HCT116 (cell line): ENCODE results near the gene PROX1. TPM values are rescaled to one million over a fixed set of nuclear protein-coding genes. Genes with fewer than 3 reads are reported as not detected.

ENCODE experiments used
- ATAC-seq: fragments of 200-7000 bp; cut with Tn5 transposase; 2 replicates; pipeline ENCODE4 v1.9.1; 2020; ENCODE audit warnings: mild to moderate bottlenecking, moderate library complexity
- BruUV-seq: library from RNA; stranded (reverse); fragments of 400-500 nt; replicated peaks from 2 replicates; lab custom pipeline; 2021; lab: Mats Ljungman, UMichigan
- CTCF ChIA-PET: fragments of 300-600 bp; sonication (Branson Sonifier 250); formaldehyde crosslinking; loops from one replicate; lab custom pipeline; 2021; ENCODE audit warnings: antibody characterized with exemption; lab: Charles Lee
- POLR2A ChIA-PET: fragments of 300-600, 350-600 bp; sonication (Branson Sonifier 250); formaldehyde crosslinking; loops from one replicate; lab custom pipeline; 2021; ENCODE audit warnings: antibody characterized with exemption; lab: Charles Lee
- RAD21 ChIA-PET, 2 experiments: fragments of 300-600 bp; sonication (Branson Sonifier 250); formaldehyde crosslinking; loops; one replicate each; lab custom pipeline; 2023; ENCODE audit warnings: low total read pairs in 2 of 2; ENCODE audit not compliant: uncharacterized antibody in 2 of 2, unreplicated experiment in 2 of 2, low non-redundant PET in 1 of 2; lab: Charles Lee
- DNase-seq: peaks from one replicate; pipeline ENCODE4 v3.0.0-alpha.2; 2010; ENCODE audit warnings: low read depth, low spot score
- H2AFZ ChIP-seq: fragments of 200-600 bp; shearing (Covaris generic), sonication (generic); 2 replicates; pipeline ENCODE4 v1.6.1; 2017; ENCODE audit warnings: low read depth, mixed run types, mixed read lengths, antibody characterized with exemption, low read length; ENCODE audit not compliant: poor library complexity, severe bottlenecking
- H3K27ac ChIP-seq: 2 replicates; pipeline ENCODE4 v1.5.1; 2012; ENCODE audit warnings: low read depth, low read length
- H3K27me3 ChIP-seq: fragments of 200-600 bp; sonication (generic); 2 replicates; pipeline ENCODE4 v1.6.1; 2016; ENCODE audit warnings: mixed run types, low read length, mixed read lengths; ENCODE audit not compliant: insufficient read depth
- H3K36me3 ChIP-seq, 2 experiments: fragments of 200-500 bp in 1 of 2; fragments of 200-600 bp in 1 of 2; sonication (Bioruptor generic) in 1 of 2; sonication (generic) in 1 of 2; 2 replicates each; pipeline versions ENCODE4 v1.5.1 to v1.6.1; 2014 to 2016; ENCODE audit warnings: low read length in 2 of 2, inconsistent platforms in 1 of 2, mixed read lengths in 1 of 2, mixed run types in 1 of 2; ENCODE audit not compliant: insufficient read depth in 2 of 2, control insufficient read depth in 1 of 2
- H3K4me1 ChIP-seq, 2 experiments: fragments of 200-600 bp in 1 of 2; sonication (generic) in 1 of 2; 2 replicates each; pipeline versions ENCODE4 v1.5.1 to v1.6.1; 2012 to 2017; ENCODE audit warnings: low read length in 2 of 2, inconsistent platforms in 1 of 2, mild to moderate bottlenecking in 1 of 2, mixed read lengths in 1 of 2, mixed run types in 1 of 2, moderate library complexity in 1 of 2; ENCODE audit not compliant: insufficient read depth in 2 of 2, control insufficient read depth in 1 of 2
- H3K4me2 ChIP-seq: fragments of 200-600 bp; sonication (generic); 2 replicates; pipeline ENCODE4 v1.6.1; 2017; ENCODE audit warnings: mixed run types, low read length, mixed read lengths
- H3K4me3 ChIP-seq, 2 experiments: fragments of 200-600 bp in 1 of 2; sonication (generic) in 1 of 2; replicated peaks in 1 of 2; 2 replicates each; pipeline ENCODE4 v1.5.1; 2011 to 2016; ENCODE audit warnings: low read length in 2 of 2, control low read depth in 1 of 2, low read depth in 1 of 2, mild to moderate bottlenecking in 1 of 2, mixed read lengths in 1 of 2, mixed run types in 1 of 2
- H3K79me2 ChIP-seq: fragments of 200-600 bp; sonication (generic); 2 replicates; pipeline ENCODE4 v1.6.1; 2017; ENCODE audit warnings: mild to moderate bottlenecking, mixed run types, low read length, moderate library complexity, mixed read lengths; ENCODE audit not compliant: insufficient read depth
- H3K9ac ChIP-seq: fragments of 200-600 bp; sonication (generic); 2 replicates; pipeline ENCODE4 v1.6.1; 2016; ENCODE audit warnings: low read length, mixed read lengths
- H3K9me2 ChIP-seq: fragments of 200-600 bp; sonication (generic), shearing (Covaris generic); 2 replicates; pipeline ENCODE4 v1.6.1; 2017; ENCODE audit warnings: mixed run types, mild to moderate bottlenecking, moderate library complexity; ENCODE audit not compliant: insufficient read depth
- H3K9me3 ChIP-seq, 2 experiments: fragments of 200-500 bp in 1 of 2; fragments of 200-600 bp in 1 of 2; sonication (Bioruptor generic) in 1 of 2; sonication (generic) in 1 of 2; 2 replicates each; pipeline ENCODE4 v1.6.1; 2014 to 2017; ENCODE audit warnings: low read length in 2 of 2, mixed read lengths in 2 of 2, inconsistent platforms in 1 of 2, low read depth in 1 of 2, mild to moderate bottlenecking in 1 of 2, mixed run types in 1 of 2, moderate library complexity in 1 of 2; ENCODE audit not compliant: control insufficient read depth in 1 of 2, insufficient read depth in 1 of 2
- H4K20me1 ChIP-seq: fragments of 200-600 bp; sonication (generic), shearing (Covaris generic); 2 replicates; pipeline ENCODE4 v1.6.1; 2017; ENCODE audit warnings: mixed run types, mild to moderate bottlenecking, moderate library complexity; ENCODE audit not compliant: insufficient read depth
- CBX3 ChIP-seq: IDR thresholded peaks from 2 replicates; pipeline ENCODE4 v1.6.1; 2012; ENCODE audit warnings: low read depth
- EZH2phosphoT487 ChIP-seq: fragments of 200-600 bp; IDR thresholded peaks from 2 replicates; pipeline ENCODE4 v1.6.1; 2018; ENCODE audit warnings: antibody characterized with exemption, borderline replicate concordance
- POLR2AphosphoS5 ChIP-seq: IDR thresholded peaks from 2 replicates; pipeline ENCODE4 v1.6.1; 2011; ENCODE audit warnings: mild to moderate bottlenecking, low read depth, low read length, moderate library complexity
- SP1 ChIP-seq: IDR thresholded peaks from 2 replicates; pipeline ENCODE4 v1.6.1; 2012; ENCODE audit warnings: low read depth
- intact Hi-C: fragments of 100-400 bp; cut with micrococcal nuclease; formaldehyde crosslinking; loops from 2 replicates; pipeline ENCODE4 v1.10.0; 2022
- total RNA-seq: library from RNA; stranded (reverse); gene quantifications from one replicate; pipeline ENCODE4 v1.2.1, GENCODE V29; 2021; ENCODE audit not compliant: unreplicated experiment
- TF ChIP-seq, protein P1 (sequence below): IDR thresholded peaks from 2 replicates; pipeline ENCODE4 v1.6.1; 2012; ENCODE audit warnings: low read depth
- TF ChIP-seq, protein P2 (sequence below): IDR thresholded peaks from 2 replicates; pipeline ENCODE4 v1.6.1; 2012

The PROX1 gene
- total RNA-seq, 1 experiment from 2014 or later: 0.22 TPM

DNA sequence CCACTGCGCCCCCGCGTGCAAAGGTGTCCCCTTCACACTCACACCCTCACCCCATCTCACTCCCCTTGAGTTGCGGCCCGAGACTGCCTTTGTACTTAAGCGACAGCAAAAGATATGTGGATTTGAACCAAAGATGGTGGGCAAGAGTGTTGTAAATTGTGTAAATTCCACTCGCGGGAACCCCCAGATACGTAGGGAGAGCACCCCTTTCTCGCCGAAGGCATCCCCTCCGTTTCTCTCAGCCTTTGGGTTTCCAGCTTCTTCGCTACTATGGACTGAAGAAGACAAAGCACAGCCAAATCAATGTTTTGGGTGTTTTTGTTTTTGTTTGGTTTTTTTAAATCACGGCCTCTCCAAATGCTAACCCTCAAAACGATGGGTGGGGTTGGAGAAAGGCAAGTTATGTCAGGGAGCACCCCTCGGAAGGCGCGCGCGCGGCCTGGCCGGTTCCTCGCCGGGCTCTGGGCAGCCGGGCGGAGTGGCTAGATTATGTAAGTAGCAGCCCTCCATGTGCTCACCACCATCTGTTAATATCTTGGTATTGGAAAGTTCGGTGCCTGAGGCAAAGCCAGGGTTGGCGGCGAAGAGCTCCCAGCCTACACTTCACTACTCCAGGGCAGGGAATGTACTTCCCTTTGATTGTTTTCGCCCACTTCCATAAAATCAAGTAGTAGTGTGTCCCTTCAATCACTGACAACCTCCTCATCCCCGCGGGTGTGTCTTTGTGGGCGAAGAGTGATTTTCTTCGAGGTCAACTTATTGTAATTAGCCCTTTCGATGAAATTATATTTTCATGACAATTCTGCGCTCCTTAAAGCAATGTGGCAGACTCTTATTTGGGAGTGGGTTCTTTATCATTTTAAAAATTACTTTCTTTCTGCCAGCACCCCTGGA, 4.0 kb upstream of the PROX1 start:
- Histone ChIP-seq H3K9ac (no peak overlapping the region), H3K36me3 (no peaks in the 10 kb centered on the region), H3K4me1 (no peaks in the 10 kb centered on the region), H3K4me3 (no peak overlapping the region), H3K79me2 (no peaks in the 10 kb centered on the region), H3K9me2 (no peaks in the 10 kb centered on the region), H2AFZ (no peak overlapping the region), H3K27ac (no peak overlapping the region), H3K9me3 (no peaks in the 10 kb centered on the region), H3K27me3 (no peaks in the 10 kb centered on the region), H4K20me1 (no peaks in the 10 kb centered on the region), H3K4me2 (no peak overlapping the region)
- intact Hi-C loops: no loop called here
- BruUV-seq: no TSS peak
- ChIA-PET RAD21 (no interaction called here), CTCF (no interaction called here), POLR2A (no interaction called here)
- no peak for DNase-seq
- ATAC-seq: no peak
- TF ChIP-seq, protein P1, sequence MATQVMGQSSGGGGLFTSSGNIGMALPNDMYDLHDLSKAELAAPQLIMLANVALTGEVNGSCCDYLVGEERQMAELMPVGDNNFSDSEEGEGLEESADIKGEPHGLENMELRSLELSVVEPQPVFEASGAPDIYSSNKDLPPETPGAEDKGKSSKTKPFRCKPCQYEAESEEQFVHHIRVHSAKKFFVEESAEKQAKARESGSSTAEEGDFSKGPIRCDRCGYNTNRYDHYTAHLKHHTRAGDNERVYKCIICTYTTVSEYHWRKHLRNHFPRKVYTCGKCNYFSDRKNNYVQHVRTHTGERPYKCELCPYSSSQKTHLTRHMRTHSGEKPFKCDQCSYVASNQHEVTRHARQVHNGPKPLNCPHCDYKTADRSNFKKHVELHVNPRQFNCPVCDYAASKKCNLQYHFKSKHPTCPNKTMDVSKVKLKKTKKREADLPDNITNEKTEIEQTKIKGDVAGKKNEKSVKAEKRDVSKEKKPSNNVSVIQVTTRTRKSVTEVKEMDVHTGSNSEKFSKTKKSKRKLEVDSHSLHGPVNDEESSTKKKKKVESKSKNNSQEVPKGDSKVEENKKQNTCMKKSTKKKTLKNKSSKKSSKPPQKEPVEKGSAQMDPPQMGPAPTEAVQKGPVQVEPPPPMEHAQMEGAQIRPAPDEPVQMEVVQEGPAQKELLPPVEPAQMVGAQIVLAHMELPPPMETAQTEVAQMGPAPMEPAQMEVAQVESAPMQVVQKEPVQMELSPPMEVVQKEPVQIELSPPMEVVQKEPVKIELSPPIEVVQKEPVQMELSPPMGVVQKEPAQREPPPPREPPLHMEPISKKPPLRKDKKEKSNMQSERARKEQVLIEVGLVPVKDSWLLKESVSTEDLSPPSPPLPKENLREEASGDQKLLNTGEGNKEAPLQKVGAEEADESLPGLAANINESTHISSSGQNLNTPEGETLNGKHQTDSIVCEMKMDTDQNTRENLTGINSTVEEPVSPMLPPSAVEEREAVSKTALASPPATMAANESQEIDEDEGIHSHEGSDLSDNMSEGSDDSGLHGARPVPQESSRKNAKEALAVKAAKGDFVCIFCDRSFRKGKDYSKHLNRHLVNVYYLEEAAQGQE: no peak
- TF ChIP-seq SP1 (no peak), POLR2AphosphoS5 (no peak), EZH2phosphoT487 (no peak), CBX3 (no peak)
- TF ChIP-seq, protein P2, sequence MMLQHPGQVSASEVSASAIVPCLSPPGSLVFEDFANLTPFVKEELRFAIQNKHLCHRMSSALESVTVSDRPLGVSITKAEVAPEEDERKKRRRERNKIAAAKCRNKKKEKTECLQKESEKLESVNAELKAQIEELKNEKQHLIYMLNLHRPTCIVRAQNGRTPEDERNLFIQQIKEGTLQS: no peak
